GM18517 (cell line): ENCODE data around the gene ATP13A2.
"Not testable (repeated sequence)": the region's sequence is repeated elsewhere in the genome, so short reads cannot be mapped to it uniquely, and the experiment has no call there.

ENCODE experiments used
- ATAC-seq: cut with Tn5 transposase; IDR thresholded peaks from one replicate; pipeline ENCODE4 v1.9.1; 2021; ENCODE audit warnings: mild to moderate bottlenecking, moderate library complexity; ENCODE audit not compliant: unreplicated experiment

The ATP13A2 gene

DNA sequence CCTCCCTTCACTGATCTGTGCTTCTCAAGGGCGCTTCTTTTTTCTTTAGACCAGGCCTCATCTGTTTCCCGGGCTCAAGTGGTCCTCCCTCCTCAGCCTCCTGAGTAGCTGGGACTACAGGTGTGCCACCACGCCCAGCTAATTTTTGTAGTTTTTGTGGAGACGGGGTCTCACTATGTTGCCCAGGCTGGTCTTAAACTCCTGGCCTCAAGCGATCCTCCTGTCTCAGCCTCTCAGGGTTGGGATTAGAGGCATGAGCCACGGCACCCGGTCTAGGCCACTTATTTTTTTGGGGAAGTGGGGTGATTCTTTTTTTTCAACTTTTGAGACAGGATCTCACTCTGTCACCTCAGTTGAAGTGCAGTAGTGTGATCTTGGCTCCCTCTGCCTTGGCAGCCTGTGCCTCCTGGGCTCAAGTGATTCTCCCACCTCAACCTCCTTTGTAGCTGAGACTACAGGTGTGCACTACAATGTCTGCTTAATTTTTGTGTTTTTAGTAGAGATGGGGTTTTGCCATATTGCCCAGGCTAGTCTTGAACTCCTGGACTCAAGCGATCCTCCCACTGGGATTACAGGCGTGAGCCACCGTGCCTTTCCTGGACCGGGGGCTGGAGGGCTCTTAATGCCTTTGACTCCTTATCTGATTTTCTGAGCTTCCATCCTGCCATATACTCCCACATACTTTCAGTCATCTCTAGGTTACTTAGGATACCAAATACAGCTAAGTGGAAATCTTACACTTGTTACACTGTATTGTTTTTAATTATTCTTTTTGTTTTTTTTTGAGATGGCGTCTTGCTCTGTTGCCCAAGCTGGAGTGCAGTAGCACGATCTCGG is 50.2 kb downstream of the ATP13A2 start:
- no peak for ATAC-seq

DNA sequence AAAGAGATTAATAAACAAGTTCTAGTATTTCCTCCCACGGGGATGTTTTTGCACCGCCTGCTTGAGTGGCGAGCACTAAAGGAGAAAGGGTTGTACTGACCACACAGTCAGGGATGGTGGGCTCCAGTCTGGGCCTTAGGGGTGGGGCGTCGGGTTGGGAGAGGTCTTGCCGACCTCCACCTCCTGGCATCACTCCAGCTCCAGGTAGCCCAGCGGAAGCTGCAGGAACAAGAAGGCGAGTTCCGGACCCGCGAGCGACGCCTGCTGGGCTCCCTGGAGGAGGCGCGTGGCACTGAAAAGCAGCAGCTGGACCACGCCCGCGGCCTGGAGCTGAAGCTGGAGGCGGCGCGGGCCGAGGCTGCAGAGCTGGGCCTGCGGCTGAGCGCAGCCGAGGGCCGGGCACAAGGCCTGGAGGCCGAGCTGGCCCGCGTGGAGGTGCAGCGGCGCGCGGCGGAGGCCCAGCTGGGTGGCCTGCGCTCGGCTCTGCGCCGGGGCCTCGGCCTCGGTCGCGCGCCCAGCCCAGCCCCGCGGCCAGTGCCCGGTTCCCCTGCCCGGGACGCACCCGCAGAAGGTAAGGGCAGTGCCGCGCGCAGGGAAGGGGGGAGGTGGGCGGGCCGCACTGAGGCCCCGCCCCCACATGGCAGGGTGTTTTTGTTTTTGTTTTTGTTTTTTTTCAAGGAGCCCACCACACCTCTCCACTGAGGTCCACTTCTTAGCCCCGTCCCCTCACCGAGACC is 51.0 kb downstream of the ATP13A2 start:
- ATAC-seq = no peak

DNA sequence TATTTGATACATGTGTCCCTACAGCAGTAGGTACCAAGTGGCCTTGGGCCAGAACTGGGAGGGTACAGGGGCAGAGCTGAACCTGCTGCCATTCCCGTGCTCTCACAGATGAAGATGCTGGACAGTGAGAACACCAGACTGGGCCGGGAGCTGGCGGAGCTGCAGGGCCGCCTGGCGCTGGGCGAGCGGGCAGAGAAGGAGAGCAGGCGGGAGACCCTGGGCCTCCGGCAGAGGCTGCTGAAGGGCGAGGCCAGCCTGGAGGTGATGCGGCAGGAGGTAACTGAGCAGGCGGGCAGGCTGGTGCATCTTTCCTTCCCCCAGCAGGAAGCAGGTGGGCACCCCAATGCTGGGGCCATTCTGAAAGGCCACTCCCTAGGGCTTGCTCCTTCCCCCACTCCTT is 53.3 kb downstream of the ATP13A2 start:
- no peak for ATAC-seq

DNA sequence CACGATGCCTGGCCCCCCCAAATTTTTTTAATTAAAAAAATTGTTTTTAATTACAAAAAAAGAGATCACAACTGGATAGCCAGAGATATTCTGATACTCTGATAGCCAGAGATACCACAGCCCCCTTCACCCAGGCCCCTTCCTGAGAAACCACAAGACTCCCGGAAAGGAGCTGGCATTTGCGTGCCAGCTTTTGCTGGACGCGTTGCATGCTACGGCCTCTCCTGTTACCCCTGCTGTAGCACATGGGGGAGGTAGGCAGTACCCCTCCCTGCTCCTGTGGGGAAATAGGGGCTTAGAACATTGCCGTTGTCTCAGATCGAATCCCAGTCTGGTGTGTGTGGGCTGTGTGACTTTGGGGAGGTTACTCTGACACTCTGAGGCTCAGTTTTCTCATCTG is 54.0 kb downstream of the ATP13A2 start:
- ATAC-seq = no peak

DNA sequence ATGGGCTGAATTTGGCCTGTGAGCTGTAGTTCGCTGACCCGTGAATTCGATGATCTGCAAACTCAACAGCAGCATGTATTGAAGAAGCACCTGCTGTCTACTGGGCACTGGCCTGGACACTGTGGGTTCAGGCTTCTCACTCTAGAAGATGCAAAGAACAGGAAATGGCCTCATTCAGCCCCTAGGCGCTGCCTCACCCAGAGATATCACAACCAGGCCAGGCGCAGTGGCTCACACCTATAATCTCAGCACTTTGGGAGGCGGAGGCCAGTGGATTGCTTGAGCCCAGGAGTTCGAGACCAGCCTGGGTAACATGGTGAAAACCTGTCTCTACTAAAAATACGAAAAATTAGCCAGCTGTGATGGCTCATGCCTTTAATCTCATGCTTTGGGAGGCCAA is 55.0 kb downstream of the ATP13A2 start:
- ATAC-seq = no peak

DNA sequence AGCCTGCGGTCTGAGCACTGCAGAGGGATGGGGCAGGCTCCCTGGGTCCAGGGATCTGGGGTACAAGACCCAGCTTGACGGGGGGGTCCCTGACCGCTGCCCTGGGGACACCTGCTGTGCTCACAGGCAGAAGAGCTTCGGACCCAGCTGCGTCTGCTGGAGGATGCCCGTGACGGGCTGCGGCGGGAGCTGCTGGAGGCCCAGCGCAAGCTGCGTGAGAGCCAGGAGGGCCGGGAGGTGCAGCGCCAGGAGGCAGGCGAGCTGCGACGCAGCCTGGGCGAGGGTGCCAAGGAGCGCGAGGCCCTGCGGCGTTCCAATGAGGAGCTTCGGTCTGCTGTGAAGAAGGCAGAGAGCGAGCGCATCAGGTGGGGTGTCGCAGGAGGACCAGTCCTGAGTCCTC is 56.5 kb downstream of the ATP13A2 start:
- no peak for ATAC-seq

DNA sequence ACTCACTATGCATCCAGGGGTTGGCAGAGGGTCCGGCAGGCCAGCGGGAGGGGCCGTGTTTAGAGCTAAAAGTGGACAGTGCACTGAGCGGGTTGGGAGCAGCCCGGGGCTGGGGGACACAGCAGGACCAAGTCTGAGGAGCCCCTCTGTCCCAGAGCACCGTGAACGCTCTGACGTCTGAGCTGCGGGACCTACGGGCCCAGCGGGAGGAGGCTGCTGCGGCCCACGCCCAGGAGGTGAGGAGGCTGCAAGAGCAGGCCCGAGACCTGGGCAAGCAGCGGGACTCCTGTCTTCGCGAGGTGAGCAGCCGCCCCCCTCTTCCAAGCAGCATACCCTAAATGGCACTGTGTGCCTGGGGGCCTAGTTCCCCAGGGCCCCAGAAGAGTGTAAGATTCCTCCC is 57.1 kb downstream of the ATP13A2 start:
- no peak for ATAC-seq

DNA sequence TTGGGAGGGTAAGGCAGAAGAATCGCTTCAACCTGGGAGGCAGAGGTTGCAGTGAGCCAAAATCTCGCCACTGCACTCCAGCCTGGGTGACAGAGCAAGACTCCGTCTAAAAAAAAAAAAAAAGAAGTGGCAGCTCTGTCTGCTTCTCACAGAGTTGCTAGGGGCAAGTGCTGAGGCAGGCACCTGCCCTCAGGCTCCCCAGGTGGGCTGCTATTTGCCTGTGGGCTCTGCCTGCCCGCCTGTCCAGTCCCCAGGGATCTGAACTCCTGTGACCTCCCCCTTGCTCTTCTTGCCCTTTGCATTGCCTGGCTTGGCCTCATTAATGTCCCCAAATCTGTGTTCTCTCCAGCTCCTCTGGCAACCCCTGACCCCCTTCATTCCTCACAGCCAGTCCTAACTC is 59.4 kb downstream of the ATP13A2 start:
- ATAC-seq = not testable (repeated sequence)

DNA sequence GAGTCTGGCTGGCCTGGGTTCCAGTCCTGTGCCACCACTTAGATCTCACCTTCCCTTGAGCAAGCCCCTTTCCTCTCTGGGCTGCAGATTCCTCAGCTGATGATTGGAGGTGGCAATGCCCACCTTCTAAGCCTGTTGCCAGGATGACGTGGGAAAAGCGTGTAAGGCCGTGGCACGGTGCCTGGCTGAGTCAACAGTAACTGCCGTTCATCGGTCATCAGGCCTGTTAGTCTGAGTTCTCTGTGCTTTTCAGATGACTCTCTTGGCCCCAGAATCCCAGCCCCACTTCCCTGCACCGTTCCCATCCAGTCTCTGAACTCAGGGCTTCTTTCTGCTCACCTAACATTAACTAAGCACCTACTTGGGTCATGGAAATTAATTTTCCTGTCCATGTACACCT is 62.7 kb downstream of the ATP13A2 start:
- not testable (repeated sequence) for ATAC-seq

DNA sequence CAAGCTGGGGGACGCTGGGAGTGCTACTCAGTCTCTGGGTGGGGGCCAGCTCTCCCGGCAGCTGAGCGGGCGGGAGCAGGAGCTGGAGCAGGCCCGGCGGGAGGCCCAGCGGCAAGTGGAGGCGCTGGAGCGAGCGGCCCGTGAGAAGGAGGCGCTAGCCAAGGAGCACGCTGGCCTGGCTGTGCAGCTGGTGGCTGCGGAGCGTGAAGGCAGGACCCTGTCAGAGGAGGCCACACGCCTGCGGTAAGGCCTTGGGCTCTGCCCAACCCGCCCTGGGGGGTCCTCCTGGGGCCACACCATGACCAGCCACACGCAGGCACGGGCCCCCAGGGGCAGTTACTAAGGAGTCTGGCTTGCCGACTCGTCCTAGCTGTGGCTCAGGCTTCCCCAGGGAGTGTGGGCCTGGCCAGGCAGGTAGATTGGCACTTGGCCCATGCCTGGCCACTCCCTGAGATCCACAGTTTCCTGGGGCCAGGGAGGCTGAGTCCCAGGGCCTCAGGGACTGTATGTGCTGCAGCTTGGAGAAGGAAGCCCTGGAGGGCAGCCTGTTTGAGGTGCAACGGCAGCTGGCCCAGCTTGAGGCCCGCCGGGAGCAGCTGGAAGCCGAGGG is 63.3 kb downstream of the ATP13A2 start:
- ATAC-seq = not testable (repeated sequence)

DNA sequence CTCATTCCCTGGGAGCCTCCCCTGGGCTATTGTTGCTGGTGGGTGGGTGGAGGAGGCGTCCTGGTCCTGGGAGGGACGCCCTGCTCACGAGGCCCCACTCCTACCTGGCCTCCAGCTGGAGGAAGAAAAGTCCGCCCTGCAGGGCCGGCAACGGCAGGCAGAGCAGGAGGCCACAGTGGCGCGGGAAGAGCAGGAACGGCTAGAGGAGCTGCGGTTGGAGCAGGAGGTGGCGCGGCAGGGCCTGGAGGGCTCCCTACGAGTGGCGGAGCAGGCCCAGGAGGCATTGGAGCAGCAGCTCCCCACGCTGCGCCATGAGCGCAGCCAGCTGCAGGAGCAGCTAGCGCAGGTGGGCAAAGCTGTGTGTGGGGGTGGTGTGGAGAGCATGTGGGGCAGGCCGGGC is 65.1 kb downstream of the ATP13A2 start:
- no peak for ATAC-seq

DNA sequence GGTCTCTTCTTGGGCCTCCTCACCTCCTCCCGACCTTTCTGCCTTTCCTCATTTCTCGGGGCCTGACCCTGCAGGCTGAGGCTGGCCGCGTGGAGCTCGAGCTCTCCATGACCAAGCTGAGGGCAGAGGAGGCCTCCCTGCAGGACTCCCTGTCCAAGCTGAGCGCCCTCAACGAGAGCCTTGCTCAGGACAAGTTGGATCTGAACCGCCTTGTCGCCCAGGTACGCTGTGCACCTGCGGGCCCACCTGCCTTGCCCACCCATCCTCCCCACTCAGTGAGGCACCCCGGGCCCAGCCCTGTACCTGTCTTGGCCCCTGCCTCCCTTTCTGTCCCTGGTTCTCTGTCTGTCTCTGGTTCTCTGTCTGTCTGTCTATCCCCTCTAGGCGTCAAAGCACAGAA is 65.5 kb downstream of the ATP13A2 start:
- ATAC-seq = not testable (repeated sequence)

DNA sequence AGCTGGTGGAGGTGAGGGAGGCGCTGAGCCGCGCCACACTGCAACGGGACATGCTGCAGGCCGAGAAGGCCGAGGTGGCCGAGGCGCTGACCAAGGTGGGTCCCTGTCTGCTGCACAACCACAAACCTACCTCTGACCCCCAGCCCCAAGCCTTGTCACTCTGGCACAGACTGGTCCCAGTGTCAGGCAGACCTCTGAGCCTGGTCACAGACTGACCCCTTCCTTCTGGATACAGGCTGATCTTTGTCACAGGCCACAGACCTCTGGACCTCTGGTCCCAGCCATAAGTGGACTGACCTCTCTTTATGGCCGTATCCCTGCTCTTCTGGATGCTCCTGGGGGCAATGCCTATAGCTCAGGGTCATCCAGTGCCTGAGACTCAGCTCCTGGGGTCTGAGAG is 66.2 kb downstream of the ATP13A2 start:
- ATAC-seq = not testable (repeated sequence)

DNA sequence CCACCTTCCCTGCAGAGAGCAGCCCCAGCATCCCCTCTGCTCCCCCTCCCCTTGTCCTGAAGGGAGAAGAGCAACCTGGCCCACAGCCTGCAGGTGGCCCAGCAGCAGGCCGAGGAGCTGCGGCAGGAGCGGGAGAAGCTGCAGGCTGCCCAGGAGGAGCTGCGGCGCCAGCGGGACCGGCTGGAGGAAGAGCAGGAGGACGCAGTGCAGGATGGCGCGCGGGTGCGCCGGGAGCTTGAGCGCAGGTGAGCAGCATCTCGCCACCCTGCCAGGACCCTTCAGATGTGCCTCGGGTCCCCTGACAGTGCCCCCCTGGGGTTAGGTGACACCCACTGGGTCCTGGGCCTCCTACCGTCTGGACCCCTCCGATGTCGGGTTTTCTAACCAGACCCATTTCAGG is 67.7 kb downstream of the ATP13A2 start:
- ATAC-seq = no peak

DNA sequence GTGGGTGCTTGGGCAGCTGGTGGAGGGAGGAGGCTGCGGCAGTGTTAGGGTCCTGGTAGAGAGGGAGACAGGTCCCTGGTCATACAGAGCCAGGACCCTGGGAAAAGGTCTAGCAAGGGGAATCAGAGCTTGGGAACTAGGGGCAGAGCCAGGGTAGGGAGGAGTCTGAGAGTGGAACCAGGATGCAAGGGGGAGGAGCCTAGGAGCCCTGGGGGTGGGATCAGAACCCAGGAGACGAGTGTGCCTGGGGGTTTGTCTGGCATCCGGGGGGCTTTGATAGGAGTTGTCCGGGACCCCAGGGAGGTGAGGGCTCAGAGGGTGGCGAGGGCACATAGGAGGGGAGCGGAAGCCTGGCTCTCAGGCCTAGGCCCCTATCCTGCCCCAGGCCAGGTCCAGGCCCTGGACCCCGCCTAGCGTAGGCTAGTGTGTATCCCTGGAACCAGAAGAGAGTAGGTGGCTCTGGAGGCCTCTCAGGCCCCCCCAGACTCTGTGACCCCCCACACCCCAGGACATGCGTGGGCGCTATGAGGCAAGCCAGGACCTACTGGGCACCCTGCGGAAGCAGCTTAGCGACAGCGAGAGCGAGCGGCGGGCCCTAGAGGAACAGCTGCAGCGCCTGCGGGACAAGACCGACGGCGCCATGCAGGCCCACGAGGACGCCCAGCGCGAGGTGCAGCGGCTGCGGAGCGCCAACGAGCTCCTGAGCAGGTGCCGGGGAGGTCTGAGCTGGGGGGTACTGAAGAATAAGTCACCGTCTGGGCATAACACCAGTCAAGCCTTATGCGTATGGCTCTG is 72.1 kb downstream of the ATP13A2 start:
- ATAC-seq = not testable (repeated sequence)

DNA sequence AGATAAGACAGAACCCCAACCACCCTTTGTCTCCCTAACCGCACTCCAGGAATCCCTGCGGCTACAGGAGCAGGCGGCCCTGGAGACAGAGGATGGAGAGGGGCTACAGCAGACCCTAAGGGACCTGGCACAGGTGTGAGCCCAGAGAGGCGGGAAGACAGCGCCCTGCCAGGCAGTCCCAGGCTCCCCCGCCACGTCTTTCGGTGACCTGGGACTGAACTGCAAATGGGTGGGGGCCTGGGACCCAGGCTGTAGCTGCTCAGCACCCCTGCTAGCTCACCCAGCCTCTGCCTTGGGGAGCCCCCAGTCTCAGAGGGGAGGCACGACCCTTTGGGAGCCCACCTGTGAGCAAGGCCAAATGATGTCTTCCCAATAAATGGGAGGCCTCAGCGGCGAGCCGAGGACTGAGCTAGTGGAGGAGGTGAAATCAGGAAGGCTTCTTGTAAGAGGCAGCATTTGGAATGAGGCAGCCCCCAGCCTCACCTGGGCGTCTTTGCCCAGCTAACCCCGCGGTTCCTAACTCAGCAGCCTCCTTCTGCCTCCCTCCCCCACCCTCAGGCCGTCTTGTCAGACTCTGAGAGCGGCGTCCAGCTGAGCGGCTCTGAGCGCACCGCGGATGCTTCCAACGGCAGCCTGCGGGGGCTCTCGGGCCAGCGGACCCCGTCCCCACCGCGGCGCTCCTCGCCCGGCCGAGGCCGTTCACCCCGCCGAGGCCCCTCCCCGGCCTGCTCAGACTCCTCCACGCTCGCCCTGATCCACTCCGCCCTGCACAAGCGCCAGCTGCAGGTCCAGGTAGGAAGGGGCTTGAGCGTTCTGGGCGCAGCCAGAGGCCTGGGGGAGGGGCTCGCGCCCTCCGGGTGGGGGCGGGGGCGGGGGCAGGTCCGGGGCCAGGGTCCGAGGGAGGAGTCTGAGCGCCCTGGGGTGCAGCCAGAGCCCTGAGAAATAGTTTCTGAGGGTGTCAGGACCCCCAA is 73.1 kb downstream of the ATP13A2 start:
- no peak for ATAC-seq

DNA sequence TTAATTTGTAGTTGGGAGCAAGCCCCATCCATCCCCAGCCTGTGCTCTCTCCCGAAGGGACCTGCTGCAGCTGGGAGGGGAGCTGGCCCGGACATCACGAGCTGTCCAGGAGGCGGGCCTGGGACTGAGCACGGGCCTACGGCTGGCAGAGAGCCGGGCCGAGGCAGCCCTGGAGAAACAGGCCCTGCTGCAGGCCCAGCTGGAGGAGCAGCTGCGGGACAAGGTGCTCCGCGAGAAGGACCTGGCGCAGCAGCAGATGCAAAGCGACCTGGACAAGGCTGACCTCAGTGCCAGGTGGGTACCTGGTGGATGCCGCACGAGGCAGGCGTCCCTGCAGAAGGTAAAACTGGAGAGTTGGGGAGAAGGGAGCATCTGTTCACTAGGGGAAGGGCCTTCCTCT is 75.1 kb downstream of the ATP13A2 start:
- not testable (repeated sequence) for ATAC-seq
